GM15510 (cell line): ENCODE measurements around the gene WDR13.

Source experiments
- POLR2A ChIP-seq: IDR thresholded peaks from 3 replicates; pipeline ENCODE4 v1.6.1; 2011; ENCODE audit warnings: borderline replicate concordance; ENCODE audit not compliant: insufficient read length; ENCODE audit errors: extremely low read depth

WDR13 gene

GRCh38 chrX:48597353-48598264 lies at the start of gene WDR13:
Gene WDR13, plus strand, starts transcription at chrX:48597492. Its CDS starts 505 bp downstream, at chrX:48597997.
- TF ChIP-seq POLR2A: peak; percentile 64

- TF ChIP-seq POLR2A: no peak
Observed at GRCh38 chrX:48548871-48549270, 48.4 kb upstream of the WDR13 start.

DNA sequence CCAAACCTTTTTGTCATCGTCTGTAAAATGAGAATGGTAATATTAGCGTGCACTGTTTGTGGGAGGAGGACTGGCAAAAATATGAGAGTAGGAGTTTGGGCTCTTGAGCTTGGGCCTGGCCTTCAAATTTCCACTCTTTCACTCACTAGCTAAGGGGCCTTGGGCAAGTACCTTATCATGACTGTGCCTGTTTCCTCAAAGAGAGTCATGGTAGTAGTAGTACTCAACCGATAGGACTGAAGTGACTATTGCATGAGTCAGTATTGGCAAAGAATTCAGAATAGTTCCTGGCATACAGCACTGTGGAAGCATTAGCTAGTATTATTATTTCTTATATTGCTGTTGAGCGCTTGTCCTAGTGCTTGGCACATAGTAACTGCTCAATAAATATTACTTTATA lies 39.0 kb upstream of the WDR13 start:
- no peak for TF ChIP-seq POLR2A

DNA sequence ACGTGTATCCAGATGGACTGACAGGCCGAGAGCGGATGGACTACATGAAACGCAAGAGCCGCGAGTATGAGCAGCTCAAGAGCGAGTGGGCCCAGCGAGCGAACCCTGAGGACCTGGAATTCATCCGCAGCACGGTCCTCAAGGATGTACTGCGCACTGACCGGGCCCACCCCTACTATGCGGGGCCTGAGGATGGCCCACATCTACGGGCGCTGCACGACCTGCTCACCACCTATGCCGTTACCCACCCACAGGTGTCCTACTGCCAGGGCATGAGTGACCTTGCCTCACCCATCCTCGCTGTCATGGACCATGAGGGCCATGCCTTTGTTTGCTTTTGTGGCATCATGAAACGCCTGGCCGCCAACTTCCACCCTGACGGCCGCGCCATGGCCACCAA lies 37.7 kb upstream of the WDR13 start:
- no peak for TF ChIP-seq POLR2A

DNA sequence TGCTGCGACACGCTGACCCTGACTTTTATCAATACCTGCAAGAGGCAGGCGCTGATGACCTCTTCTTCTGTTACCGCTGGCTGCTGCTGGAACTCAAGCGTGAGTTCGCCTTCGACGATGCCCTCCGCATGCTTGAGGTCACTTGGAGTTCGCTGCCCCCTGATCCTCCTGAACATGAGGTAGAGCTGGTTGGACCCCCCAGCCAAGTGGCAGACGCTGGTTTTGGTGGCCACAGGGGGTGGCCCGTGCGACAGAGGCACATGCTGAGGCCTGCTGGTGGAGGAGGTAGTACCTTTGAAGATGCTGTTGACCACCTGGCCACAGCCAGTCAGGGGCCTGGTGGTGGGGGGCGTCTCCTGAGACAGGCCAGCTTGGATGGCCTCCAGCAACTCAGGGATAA lies 37.2 kb upstream of the WDR13 start:
- no peak for TF ChIP-seq POLR2A

DNA sequence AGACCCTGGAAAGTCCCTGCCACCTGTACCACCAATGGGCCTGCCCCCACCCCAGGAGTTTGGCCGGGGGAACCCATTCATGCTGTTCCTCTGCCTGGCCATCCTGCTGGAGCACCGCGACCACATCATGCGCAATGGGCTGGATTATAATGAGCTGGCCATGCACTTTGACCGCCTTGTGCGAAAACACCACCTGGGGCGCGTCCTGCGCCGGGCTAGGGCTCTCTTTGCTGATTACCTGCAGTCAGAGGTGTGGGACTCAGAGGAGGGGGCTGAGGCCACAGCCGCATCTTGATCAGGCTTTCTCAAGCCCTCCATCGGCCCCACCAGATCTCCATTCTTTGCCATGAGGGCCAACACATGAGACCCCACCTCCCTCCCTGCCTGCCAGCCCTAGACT lies 36.6 kb upstream of the WDR13 start:
- TF ChIP-seq POLR2A: no peak

DNA sequence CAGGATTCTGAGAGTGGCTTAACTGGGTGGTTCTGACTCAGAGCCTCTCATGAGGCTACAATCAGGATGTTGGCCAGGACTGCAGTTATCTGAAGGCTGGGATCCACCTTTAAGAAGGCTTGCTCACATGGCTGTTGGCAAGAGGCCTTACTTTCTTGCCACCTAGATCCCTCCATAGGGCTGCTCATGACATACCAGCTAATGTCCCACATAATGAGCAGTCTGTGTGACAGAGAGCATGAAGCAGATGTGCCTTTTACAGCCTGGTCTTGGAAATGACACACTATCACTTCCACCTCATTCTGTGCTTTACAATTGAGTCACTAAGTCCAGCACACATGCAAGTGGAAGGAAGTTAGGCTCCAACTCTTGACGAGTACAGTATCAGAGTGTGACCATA lies 27.3 kb upstream of the WDR13 start:
- TF ChIP-seq POLR2A: no peak

GRCh38 chrX:48573690-48574269 lies 23.5 kb upstream of the WDR13 start:
- TF ChIP-seq POLR2A: no peak

DNA sequence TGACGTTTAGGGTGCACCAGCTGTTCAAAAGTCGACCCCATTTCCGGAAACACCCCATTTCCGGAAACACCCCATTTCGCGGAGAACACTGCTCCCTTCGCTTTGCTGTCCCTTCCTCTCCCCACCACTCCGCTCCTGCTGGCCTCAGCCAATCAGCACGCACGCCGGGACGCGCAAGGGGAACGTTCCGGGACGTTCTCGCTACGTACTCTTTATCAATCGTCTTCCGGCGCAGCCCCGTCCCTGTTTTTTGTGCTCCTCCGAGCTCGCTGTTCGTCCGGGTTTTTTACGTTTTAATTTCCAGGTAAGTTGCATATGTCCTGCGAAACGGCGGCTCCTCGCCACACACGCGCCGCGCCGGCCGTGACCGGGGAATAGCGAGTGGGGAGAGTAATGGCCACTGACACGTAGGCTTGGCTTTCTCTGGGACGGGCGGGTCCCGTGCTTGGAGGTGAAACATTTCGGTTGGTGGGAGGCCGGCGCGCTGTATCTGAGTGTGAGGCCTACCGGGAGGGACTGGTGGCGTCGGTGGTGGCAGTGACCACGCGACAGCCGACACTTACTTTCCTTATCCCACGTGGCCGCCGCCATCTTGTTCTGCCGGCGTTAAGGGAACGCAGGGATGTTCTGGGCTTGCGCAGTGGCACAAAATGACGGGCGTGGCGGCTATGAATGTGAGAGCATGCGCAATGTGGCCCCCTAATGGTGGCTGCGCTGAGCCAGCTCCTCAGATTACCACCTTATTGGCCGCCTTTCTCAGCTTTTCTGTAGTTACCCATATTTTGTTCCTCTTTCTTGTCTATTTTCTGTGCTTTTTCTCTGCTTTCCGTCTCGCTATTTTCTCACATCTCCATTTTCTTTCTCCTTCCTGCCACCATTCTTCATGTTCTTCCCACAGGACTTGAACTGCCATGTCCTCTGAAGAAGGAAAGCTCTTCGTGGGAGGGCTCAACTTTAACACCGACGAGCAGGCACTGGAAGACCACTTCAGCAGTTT lies 22.7 kb upstream of the WDR13 start, which contains the start of gene RBM3:
TSS of gene RBM3 (plus strand) at position 215 of the 997 bp plus-strand sequence. CDS start at position 912, 697 bp downstream.
- TF ChIP-seq POLR2A: peak; percentile 78

DNA sequence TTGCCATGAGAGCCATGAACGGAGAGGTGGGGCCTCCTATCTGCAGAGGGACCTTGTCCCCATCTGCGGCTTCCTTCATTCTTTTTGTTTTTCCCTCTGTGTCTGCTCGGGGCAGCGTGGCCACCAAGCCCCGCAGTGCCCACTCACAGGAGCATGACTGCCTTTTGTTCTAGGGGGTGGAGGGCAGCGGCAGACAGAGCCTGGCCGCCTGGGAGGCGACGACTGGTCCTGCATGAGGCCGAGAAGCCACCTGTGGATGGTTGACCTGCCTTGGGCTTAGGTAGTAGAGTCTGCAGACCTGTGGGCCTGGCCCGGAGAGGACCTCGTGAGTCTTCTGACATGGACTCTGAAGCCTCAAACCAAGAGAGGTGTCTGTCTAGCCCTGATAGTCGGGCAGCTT lies 21.6 kb upstream of the WDR13 start:
- no peak for TF ChIP-seq POLR2A

DNA sequence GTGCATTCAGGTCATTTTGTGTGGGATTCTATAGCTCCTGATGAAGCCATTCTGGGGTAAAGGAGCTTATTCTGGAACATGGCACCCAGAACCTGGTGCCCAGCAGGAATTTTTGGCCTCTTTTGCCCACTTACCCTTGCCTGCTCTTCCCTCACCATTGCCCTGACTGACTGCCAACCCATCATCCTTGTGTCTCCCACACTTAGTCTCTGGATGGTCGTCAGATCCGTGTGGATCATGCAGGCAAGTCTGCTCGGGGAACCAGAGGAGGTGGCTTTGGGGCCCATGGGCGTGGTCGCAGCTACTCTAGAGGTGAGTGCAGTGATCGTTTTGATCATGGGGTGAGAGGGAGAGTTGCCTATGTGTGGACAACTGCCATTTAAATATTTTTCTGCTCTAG lies 21.2 kb upstream of the WDR13 start:
- TF ChIP-seq POLR2A: no peak

DNA sequence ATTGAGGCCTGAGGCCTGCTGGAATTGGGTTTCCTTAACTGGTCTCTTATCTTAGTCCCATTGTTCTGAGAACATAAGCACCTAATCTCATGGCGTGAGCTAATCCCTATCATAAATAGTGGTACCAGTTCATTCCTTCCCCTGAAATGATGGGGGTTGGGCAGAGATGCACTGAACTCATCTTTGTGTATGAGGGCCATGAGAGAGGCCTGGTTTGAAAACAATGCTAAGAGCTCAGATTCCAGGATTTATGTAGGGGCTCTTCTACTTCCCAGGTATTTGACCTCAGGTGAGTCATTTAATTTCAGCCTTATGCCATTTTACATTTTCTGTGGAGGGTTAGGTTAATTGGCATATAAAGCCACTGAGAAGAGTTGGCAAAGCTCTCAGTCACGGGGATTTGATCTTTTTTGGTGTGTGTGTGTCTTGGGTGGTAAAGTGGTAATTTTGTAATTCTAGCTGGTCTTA lies 18.6 kb upstream of the WDR13 start:
- TF ChIP-seq POLR2A: no peak

DNA sequence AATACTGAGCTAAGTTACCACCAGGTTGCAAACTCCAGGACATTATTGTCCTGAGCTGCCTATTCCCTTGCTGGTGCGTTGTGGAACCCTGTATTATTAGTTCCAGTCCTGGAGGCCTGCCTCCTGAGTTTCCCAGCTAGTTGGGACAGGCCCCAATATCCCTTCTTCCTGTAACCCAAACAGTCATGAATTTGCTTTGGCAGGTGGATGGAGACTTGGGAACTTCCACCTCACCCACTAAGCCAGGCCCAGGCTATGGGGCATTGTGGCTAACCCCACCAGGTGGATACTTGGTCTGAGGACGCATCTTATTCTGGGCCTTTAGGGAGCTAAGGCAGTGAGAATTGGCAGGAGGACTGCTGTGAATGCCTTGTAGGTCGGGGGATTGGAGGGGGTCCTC lies 18.0 kb upstream of the WDR13 start:
- no peak for TF ChIP-seq POLR2A

- TF ChIP-seq POLR2A: no peak
Observed at GRCh38 chrX:48580662-48581061, 16.6 kb upstream of the WDR13 start.

DNA sequence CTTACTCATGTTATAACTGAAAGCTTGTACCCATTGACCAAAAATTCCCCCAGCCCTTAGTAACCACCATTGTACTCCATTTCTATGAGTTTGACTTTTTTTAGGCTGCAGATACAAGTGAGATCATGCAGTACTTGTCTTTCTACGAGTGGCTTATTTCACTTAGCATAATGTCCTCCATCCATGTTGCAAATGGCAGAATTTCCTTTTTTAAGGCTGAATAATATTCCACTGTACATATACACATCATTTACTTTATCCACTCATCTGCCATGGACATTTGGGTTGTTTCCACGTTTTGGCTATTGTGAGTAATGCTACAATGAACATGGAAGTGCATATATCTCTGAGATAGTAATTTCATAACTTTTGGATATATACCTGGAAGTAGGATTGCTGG lies 12.6 kb upstream of the WDR13 start:
- no peak for TF ChIP-seq POLR2A

DNA sequence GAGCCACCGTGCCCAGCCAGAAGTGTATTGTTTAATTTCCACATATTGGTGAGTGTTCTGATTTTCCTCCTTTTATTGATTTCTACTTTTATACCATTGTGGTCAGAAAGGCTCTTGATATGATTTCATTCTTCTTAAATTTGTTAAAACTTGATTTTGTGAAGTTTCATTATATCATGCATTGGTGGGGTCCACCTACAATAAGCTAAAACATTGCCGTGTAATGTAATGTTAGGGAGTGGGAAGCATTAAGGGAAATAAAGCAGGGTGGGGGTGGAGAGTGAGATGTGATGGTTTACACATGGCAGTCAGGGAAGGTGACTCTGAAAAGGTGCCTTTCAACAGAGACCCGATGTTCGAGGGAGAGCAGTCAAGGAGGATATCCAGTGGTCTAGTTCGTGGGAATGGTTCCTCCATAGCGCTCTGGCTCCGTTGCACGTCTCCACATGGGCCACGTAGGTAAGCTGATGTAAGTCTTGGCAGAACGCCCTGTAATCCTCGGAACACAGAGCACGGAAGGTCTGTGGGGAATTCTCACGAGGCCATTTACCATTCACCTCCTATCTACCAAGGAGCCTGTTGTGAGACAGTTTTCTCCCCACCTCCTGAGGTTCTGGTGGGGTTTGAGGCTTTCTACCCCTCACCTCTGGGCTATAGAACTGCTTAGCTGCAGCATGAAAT lies 7.7 kb upstream of the WDR13 start:
- no peak for TF ChIP-seq POLR2A
